HG03460 (cell line): ENCODE results near the gene COL4A1.

Experiments
- ATAC-seq: cut with Tn5 transposase; IDR thresholded peaks from one replicate; pipeline ENCODE4 v1.9.1; 2021; ENCODE audit not compliant: unreplicated experiment

Gene COL4A1

GRCh38 chr13:110206185-110206584 is 100.8 kb downstream of the COL4A1 start:
- no peak for ATAC-seq

- ATAC-seq: no peak
Observed at GRCh38 chr13:110201114-110201513, 105.8 kb downstream of the COL4A1 start.

GRCh38 chr13:110200276-110200870 is 106.6 kb downstream of the COL4A1 start:
- ATAC-seq: no peak

- ATAC-seq: no peak
Observed at GRCh38 chr13:110199046-110199831, 107.7 kb downstream of the COL4A1 start.

- ATAC-seq: no peak
Observed at GRCh38 chr13:110197471-110197870, 109.5 kb downstream of the COL4A1 start.

- no peak for ATAC-seq
Observed at GRCh38 chr13:110197026-110197425, 109.9 kb downstream of the COL4A1 start.

GRCh38 chr13:110195547-110196485 is 111.1 kb downstream of the COL4A1 start:
- ATAC-seq: no peak

GRCh38 chr13:110194451-110194850 is 112.5 kb downstream of the COL4A1 start:
- no peak for ATAC-seq

GRCh38 chr13:110193491-110193890 is 113.5 kb downstream of the COL4A1 start:
- no peak for ATAC-seq

GRCh38 chr13:110192472-110192871 is 114.5 kb downstream of the COL4A1 start:
- no peak for ATAC-seq

- ATAC-seq: no peak
Observed at GRCh38 chr13:110187641-110188161, 119.3 kb downstream of the COL4A1 start.

GRCh38 chr13:110186231-110186855 is 120.6 kb downstream of the COL4A1 start:
- no peak for ATAC-seq

- ATAC-seq: no peak
Observed at GRCh38 chr13:110185696-110186095, 121.3 kb downstream of the COL4A1 start.

GRCh38 chr13:110183910-110184309 is 123.0 kb downstream of the COL4A1 start:
- no peak for ATAC-seq

GRCh38 chr13:110182461-110182860 is 124.5 kb downstream of the COL4A1 start:
- ATAC-seq: no peak

- no peak for ATAC-seq
Observed at GRCh38 chr13:110182003-110182402, 125.0 kb downstream of the COL4A1 start.

GRCh38 chr13:110179857-110180147 is 127.2 kb downstream of the COL4A1 start:
- no peak for ATAC-seq

- no peak for ATAC-seq
Observed at GRCh38 chr13:110179116-110179856, 127.7 kb downstream of the COL4A1 start.

GRCh38 chr13:110177790-110178189 is 129.2 kb downstream of the COL4A1 start:
- no peak for ATAC-seq

- ATAC-seq: no peak
Observed at GRCh38 chr13:110176431-110176830, 130.5 kb downstream of the COL4A1 start.
